Stimulated activated CD8-positive, alpha-beta memory T cell treated with anti-CD3 and anti-CD28 coated beads, Interleukin-2, amount 100 ng/mL, for 48 hours (primary cell): ENCODE data around the gene ADAMTS13.
A peak's percentile ranks its signal among the peaks of the same experiment; 100 is the strongest.
"Not testable (repeated sequence)": the region's sequence is repeated elsewhere in the genome, so short reads cannot be mapped to it uniquely, and the experiment has no call there.

Source experiments
- DNase-seq, 2 donors: peaks; one replicate each; pipeline ENCODE4 v3.0.0-alpha.2; 2020; ENCODE audit warnings: low read depth in 2 of 2

The ADAMTS13 gene

DNA sequence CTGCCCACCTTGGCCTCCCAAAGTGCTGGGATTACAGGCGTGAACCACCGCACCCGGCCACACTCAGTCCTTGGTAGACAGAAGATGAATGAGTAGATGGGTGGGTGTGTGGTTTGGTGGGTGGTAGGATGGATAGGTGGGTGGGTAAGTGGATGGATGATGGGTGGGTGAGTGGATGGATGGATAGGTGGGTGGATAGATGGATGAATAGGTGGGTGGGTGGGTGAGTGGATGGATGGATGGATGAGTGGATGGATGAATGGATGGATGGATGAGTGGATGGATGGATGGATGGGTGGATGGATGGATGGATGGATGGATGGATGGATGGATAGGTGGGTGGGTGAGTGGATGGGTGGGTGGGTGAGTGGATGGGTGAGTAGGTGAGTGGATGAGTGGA lies 29.9 kb upstream of the ADAMTS13 start:
- not testable (repeated sequence) for DNase-seq

DNA sequence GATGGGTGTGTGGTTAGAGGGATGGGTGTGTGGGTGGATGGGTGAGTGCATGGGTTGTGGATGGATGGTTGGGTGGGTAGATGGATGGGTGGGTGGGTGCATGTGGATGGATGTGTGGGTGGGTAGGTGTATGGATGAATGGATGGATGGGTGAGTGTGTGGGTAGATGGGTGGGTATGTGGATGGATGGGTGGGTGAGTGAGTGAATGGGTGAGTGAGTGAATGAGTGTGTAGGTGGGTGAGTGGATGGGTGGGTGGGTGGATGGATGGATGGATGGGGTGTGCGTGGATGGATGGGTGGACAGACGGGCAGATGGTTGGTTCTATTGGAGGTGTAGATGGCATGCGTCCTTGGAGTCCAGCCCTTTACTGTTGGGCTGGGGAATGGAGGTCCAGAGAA lies 28.8 kb upstream of the ADAMTS13 start:
- no peak for DNase-seq

DNA sequence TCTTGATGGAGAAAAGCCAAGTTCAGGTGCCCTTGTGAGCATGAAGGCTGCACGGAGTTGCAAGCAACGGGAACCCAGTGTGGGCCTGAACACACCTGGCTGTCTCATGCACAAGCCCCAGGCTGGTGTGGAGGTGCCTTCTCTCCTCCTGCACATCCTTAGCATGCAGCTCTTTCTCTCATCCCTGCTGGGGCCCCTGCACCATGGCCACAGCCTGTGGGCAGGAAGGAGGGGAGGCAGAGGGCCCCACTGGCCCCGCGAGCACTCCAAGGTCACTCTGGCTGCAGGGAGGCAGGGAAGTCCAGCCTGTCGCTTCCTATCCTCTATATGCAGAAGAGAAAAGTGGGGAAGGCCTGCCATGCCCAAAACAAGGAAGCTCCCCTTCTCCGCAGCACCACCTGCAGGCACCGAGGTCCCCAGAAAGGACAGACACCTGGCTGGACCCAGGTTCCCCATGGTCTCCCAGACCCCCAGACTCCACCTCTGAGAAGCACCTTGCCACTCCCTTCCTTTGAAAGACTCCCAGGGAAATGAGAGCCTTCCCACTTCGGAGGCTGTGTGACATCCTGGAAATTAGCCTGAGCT lies 27.4 kb upstream of the ADAMTS13 start:
- DNase-seq, result no peak

DNA sequence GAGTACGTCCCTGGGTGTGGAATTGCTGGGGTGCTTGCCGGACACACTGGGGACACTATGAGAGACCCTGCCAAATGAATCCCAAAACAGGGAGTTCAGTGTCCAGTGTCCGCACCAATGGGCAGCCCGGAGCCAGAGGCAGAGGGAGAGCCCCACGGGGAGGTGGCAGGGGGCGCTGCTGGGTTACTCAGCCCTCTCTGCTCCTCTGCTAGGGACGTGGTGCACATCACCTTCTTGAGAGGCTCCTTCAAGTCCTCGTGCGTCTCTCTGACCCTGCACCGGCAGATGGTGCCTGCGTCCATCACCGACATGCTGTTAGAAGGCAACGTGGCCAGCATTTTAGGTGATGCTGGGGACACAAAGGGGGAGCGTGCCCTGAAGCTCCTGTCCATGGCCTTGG lies 25.2 kb upstream of the ADAMTS13 start:
- DNase-seq, result no peak

DNA sequence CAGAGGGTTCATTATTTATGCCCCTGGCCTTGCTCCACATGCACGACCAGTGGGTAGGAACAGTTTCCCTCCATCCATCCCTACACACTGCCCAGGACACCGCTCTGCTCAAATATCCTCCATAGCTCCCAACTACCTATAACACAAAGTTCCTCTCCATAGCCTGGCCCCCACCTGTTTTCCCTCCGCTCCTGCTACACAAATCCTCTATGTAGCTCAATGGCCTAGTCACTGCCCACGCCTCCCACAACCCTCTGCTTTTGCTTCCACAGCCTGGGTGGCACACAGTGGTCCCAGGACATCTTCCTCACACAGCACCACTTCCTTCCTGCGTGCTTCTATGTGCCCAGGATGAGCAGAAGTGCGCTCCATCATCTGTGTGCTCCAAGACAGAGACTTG lies 24.8 kb upstream of the ADAMTS13 start:
- DNase-seq, result no peak

DNA sequence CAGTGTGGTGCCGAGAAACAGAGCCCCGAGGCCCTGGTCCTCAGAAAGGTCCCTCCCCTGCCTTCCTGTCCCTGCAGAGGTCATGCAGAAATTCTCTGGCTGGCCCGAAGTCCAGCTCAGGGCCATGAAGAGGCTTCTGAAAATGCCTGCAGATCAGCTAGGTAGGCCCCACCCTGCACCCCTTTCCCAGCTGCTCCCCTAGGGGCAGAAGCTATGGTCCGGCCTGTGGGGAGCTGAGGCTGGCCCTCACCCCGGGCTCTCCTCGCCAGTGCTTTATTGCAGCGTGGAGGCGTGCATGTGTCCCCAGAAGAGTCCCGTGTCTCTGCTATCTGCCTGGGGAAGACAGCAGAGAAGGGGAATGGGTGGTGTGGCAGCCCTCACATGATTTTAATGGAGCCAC lies 24.3 kb upstream of the ADAMTS13 start:
- no peak for DNase-seq

DNA sequence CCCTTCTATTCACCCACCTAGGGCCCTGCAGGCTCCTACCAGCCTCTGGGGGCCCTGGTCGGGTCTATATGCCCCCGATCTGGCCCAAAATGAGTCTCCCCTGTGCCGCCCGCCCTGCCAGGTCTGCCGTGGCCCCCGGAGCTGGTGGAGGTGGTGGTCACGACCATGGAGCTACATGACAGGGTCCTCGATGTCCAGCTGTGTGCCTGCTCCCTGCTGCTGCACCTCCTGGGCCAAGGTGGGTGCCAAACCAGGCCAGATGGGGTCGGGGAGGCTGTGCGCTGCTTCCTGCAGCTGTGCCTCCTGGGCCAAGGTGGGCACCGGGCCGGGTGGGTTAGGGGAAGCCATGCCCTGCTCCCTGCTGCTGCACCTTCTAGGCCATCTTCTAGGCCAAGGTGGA lies 21.9 kb upstream of the ADAMTS13 start:
- no peak for DNase-seq

DNA sequence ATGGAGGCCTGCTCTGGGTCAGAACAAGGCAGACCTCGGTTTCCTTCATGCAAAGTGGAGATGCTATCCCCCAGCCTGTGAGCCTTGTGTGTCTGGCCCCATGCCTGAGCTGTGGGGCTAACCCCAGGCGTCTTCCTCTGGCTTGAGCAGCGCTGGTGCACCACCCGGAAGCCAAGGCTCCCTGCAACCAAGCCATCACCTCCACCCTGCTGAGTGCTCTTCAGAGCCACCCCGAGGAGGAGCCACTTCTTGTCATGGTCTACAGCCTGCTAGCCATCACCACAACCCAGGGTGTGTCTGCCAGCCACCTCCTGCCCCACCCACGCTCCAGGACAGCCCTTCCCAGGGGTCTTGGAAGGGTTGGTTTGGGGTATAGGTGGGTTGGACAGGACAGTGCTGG lies 20.6 kb upstream of the ADAMTS13 start:
- DNase-seq, result no peak

DNA sequence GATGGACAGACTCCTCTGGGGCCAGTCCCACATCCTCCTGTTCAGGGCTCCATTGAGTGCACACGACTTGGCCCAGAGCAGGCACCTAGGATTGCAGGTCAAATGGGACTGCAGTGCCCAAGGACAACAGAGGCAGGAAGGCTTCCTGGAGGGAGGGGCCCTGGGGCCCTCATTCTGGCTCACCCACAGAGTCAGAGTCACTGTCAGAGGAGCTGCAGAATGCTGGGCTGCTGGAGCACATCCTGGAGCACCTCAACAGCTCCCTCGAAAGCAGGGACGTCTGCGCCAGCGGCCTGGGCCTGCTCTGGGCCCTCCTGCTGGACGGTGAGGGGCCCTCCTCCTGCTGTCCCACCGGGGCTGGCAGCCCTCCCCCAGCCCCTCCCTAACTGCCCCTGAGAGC lies 19.5 kb upstream of the ADAMTS13 start:
- no peak for DNase-seq

DNA sequence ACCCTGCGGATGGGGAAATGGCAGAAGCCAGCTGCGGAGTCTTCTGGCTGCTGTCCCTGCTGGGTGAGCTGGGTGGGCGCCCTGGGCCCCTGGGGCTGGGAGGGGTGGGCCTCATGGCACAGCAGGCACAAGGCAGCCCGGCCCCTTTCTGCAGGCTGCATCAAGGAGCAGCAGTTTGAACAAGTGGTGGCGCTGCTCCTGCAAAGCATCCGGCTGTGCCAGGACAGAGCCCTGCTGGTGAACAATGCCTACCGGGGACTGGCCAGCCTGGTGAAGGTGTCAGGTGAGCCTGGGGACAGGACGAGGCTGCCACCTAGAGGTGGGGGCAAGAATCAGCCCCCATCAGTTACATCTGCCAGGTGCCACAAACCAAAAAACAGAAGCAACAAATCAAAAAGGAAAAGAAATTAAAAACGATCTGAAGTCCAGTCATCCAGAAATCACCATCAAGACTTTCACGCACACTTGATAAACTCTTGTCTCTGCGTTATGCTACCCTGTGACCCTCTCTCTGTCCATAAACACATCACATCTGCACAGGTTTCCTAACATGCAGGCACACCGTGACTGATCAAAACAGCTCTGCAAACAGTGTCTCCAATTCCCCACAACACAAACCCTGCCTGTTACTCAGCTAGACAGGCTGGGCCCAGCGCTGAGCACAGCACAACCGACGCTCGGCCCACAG lies 18.3 kb upstream of the ADAMTS13 start:
- peak in 1 of 2 donors; percentile 40 for DNase-seq

DNA sequence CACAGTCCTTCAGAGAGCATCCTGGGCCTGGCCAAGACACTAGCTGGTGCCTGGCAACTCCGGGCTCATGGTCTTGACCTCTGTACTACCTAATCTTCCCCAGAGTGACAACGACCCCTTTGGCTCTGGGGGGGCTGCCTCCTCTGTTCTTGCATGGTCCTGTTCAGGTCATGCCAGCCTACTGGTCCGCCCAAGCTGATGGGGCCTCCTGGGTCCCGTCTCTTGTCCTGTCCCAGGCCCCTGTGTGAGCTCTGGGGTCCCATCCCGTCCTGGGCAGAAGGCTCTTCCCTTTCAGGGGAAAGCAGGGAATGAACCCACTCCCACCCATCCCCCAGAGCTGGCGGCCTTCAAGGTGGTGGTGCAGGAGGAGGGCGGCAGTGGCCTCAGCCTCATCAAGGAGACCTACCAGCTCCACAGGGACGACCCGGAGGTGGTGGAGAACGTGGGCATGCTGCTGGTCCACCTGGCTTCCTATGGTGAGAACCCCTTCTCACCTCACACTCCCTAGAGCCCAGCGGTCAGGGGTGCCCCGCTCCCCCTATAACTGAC lies 17.6 kb upstream of the ADAMTS13 start:
- DNase-seq, result no peak

DNA sequence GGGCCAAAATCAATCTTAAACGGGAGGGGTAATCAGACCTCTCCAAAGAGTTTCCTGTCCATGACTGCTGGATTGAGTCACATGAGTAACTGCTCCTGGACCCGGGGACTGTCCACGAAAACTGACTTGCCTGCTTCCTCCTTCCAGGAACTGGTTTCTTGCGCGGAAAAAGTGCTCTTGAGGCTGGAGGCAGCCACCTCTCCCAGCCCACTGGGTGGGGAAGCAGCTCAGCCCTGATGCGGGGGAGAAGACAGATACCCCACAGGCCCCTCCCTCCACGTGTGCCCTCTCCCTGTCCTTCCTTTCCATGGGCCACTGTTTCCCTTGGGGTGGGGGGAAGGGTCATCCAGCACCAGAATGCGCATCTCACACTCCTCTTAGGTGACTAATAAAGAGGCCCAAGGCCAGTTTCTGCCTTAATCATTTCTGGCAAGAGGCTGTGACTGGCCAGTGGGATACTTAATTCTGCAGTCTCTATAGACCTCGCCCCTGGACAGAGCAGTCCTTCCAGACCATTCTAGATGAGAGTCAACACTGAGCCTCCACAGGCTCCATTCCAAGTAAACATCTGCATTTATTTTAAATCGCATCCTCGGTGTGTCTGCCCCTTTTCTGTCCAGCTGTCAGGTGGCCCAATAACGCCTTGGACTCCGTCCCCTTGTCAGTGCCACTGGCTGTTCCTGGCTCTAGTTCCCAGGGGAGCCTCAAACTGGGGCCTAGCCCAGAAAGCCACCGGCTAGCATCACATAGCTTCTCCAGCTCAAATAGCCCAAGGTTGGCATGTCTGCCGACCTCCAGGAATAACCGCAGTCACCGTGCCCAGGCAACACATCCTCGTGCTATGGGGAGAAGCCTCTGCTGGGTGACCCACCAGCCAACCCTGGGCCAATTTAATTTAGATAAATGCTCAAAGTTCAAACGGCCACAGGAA lies 16.4 kb upstream of the ADAMTS13 start:
- DNase-seq, result no peak

DNA sequence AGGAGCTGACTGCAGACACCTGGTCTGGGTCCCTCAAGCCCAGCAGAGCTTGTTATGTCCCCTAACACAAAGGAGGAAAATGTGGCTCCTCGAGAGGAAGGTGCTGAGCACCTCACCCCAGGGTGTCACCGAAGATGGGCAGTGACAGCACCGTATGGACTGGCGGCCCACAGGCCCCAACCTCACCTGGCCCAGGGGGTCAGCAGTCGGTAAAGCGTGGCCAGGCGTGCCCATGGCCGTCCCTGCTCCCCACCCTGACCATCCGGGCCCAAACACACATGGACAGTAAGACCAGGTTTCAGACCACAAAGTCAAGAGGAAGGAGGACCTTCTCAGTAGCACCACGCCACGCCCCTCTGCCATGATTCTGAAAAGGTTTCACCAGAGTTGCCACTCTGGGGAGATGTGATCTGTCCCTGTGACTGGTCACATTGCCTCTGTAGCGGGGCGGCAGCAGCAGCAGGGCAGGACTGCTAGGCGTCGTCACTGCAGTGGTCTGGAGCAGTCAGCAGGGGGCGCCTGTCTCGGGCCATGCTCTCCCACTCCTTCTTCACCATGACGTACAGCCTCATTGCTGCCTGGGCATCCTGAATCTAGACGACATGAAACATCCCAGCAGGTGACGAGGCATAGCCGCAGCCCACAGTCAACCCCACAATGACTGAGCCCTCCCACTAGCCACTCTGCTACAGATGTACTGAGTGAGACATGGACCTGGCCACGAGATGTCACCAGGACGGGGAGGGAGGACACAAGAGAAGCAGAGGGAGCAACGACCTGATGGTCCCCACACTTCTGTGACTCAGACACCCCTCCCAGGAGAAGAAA lies 15.5 kb upstream of the ADAMTS13 start:
- DNase-seq, result peak; percentile 65 to 79

DNA sequence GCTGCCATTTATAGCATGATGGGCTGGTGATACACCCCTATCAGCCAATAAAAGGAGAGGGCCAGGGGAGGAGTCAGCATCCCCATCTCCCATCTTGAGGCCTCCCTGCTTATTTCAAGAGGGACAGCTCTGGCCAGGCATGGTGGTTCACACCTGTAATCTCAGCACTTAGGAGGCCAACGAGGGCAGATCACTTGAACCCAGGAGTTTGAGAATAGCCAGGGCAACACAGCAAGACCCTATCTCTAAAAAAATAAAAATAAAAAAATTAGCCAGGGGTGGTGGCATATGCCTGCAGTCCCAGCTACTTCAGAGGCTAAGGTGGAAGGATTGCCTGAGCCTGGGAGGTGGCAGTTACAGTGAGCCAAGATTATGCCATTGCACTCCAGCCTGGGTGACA lies 14.1 kb upstream of the ADAMTS13 start:
- no peak for DNase-seq

DNA sequence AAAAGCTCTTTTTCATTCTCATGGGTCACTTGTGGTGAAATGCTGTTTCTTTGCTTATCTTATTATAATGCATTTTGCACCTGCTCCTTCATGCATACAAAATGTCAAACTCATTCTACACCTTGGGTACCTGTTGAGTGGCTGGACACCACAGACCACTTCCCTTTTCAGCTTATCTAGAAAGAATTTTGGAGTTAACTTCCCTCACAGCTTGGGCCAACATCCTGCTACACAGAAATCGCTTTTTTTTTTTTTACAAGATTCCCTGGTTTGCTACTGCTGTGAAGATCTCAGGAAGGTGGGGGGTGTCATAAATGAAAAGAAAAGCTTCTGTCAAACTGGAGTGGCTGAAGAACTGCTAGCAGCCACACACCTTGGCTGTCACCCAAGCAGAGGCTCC lies 7.0 kb upstream of the ADAMTS13 start:
- no peak for DNase-seq

DNA sequence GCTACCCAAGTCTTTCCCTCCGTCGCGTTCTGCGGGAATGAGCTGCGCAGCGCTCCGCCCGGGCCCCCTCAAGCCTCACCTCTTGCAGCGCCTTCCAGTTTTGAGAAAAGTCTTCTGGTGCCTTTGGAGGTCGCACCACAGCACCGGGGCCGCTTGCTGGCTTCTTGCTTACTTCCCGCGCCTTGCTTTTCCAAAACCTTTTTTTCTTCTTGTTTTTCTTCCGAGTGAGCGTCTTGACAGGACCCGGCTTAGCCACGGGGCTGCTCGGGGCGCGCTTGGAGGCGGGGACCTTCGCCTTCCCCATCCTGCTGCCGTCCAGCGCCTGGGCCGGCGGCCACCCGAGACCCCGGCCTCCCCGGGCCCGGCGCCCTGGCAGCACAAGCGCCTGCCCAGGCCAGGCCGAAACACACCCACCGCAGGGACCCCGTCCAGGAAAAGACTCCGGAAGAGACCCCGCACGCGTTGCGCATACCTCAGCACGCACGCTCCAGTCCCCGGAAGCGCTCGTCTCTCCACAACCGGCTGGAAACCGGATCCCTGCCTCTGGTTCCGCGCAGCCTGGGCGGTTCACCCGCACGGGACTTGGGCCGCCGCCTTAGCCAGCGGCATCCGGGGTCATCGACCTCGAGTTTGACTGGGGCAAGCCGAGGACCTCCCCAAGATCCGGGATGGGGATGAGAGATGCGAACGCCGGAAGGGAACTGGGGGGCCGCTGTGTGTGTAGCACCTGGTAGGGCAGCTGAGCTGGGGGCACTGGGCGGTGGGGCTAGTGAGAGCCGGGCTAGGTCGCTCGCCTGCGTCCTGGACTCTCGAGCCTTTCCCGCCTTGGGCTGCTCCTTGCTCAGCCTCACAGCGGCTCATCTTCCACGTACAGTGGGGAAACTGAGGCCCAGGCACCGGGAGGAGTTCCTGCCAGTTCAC lies 4.4 kb upstream of the ADAMTS13 start, which contains the start of gene REXO4:
REXO4 (minus strand) TSS at position 470 of the 921 bp plus-strand sequence; CDS start at position 304, 166 bp downstream.
- peak; percentile 81 to 85 for DNase-seq

DNA sequence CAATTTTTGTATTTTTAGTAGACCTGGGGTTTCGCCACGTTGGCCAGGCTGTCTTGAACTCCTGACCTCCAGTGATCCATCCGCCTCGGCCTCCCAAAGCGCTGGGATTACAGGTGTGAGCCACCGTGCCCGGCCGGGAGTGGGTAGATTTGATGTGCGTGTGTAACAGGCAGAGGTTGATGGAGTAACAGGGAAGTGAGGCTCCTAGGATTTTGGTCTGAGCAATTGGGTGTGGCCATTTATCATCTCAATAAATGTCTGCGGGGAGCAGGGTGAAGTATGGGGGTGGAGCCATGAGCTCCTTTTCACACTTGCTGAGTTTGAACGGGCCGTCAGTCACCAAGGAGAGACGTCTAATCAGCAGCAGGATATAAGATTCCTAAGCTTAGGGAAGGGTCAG lies 3.2 kb upstream of the ADAMTS13 start:
- no peak for DNase-seq

DNA sequence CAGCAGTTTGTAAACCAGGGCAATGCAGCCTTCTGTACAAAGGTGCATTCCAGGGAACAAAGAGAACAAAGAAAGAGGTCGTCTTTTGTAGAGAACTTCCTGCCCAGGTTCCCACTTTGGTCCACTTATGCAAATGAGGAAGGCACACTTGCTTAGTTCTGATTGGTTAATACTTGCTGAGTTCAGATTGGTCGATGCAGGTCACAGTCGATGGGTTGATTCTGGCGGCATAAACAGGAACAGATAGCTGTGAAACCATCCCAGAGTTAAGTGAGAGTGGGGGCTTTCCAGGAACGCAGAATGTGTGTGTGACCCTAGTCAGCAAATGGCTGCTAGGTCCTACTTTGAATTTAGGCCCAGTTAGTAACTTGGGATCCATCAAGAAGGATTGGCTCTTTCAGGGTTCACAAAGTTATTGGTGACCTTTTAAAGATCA lies 1.8 kb upstream of the ADAMTS13 start:
- DNase-seq, result no peak

DNA sequence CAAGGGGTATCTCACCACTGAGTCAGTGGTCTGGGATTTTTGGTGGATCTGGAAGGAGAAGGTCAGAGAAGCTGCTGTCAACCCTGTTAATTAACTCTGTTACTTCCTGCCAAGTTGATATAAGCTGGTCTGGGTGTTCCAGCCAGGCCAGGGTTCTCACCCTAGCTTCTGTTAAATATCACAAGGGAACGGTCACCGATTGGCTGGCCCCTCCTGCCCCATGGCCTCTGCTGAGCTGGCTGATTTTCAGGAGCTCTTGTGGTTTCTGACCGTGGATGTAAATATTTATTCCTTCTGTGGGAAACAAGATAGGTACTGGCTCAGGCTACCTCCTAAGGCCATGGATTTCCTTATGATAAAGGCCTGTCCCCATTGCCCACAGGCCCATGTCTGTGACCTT lies 1.0 kb downstream of the ADAMTS13 start:
- DNase-seq, result no peak

DNA sequence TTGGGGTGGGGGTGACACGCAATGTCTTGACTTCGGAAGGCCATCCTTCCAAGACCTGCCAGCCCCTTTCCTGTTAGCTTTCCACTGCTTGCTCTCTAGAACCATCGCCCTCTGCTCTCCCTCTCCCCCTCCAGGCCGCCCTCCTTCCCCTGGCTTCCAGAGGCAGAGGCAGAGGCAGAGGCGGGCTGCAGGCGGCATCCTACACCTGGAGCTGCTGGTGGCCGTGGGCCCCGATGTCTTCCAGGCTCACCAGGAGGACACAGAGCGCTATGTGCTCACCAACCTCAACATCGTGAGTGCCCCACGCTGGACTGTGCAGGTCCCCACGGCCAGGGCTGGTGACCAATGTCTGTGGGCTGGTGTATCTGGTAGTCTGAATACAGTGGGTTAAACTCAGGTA lies 2.0 kb downstream of the ADAMTS13 start:
- DNase-seq, result no peak
